Heart left ventricle (tissue), 13 donors: Measurements from ENCODE around the gene SNX24.

Source experiments
- CTCF ChIP-seq, 12 donors: fragments of 200-600 bp; sonication (generic) in 4 of 12; IDR thresholded peaks; one replicate each; pipeline versions ENCODE4 v1.5.0 to v1.8.0; 2018 to 2022; ENCODE audit warnings: antibody characterized with exemption in 12 of 12, mild to moderate bottlenecking in 5 of 12
- POLR2A ChIP-seq, 2 donors: fragments of 450-650 bp; IDR thresholded peaks; one replicate each; pipeline ENCODE4 v1.6.1; 2017; ENCODE audit warnings: antibody characterized with exemption in 2 of 2, mild to moderate bottlenecking in 2 of 2, moderate library complexity in 2 of 2
- donor health status: ischemic (EF 13 %, LVEDD 7.1; RV severe dilation, severe dysfunction).
- donor health status: DM: no; HTN: yes; CAD: no.
- donor health status: DM: no; HTN: no; CAD: no.
- donor health status: ischemic (EF 25% LVEDD 6.9; RV normal size, moderate dysfunction).
- donor health status: ischemic (EF 25% LVEDD 5.7; RV mildly dilated, moderate dysfunction).
- donor health status: ischemic (EF 35%, LVEDD 5.7; RV mildly dilated, moderate dysfunction).
- donor health status: nonischemic (EF 11% LVEDD 7.7; RV severe dilation, severe dysfunction).
- donor health status: DM: yes; HTN: yes; CAD: no.
- donor health status: PGD.
- donor health status: ischemic (EF 29% LVEDD 5.4; RV normal size, mild dysfunction).
- donor health status: nonischemic (EF 23%, LVEDD 6.1; RV moderate dilation, normal function).

GRCh38 chr5:122877518-122877917 is 32.1 kb downstream of the SNX24 start:
- TF ChIP-seq CTCF (IDR thresholded peaks at IDR 0.05) (no peak), POLR2A (IDR thresholded peaks at IDR 0.05) (no peak)
